SK-N-SH treated with all-trans-retinoic acid at 6 μM for 48 hours (cell line): ENCODE data around the gene BPTF.
"Not testable (repeated sequence)": the region's sequence is repeated elsewhere in the genome, so short reads cannot be mapped to it uniquely, and the experiment has no call there.

Experiments used
- ATAC-seq: fragments of 200-7000 bp; cut with Tn5 transposase; 3 replicates; pipeline ENCODE4 v1.9.1; 2020; ENCODE audit warnings: mild to moderate bottlenecking, moderate library complexity
- ARNTL ChIP-seq: fragments of 450-650 bp; formaldehyde crosslinking; IDR thresholded peaks from 2 replicates; pipeline ENCODE4 v1.5.0; 2020; ENCODE audit warnings: low read depth, mild to moderate bottlenecking, moderate library complexity, borderline replicate concordance
- BACH2 ChIP-seq: fragments of 250-450 bp; sonication (Bioruptor Pico); IDR thresholded peaks from 2 replicates; pipeline ENCODE4 v1.9.0; 2021; ENCODE audit warnings: mild to moderate bottlenecking, borderline replicate concordance
- CREB5 ChIP-seq: fragments of 250-450 bp; sonication (Bioruptor Pico); IDR thresholded peaks from 2 replicates; pipeline ENCODE4 v1.5.1; 2020; ENCODE audit warnings: low read depth, mild to moderate bottlenecking, moderate library complexity
- CSDC2 ChIP-seq: fragments of 250-450 bp; sonication (Bioruptor Pico); IDR thresholded peaks from 2 replicates; pipeline ENCODE4 v1.5.0; 2020; ENCODE audit warnings: mild to moderate bottlenecking, moderate library complexity
- CSRNP3 ChIP-seq: fragments of 250-450 bp; sonication (Bioruptor Pico); IDR thresholded peaks from 2 replicates; pipeline ENCODE4 v1.5.1; 2021; ENCODE audit warnings: mild to moderate bottlenecking, moderate library complexity
- ESRRG ChIP-seq: fragments of 250-450 bp; sonication (Bioruptor Pico); IDR thresholded peaks from 2 replicates; pipeline ENCODE4 v1.6.1; 2021; ENCODE audit warnings: mild to moderate bottlenecking
- GLIS3 ChIP-seq: fragments of 250-450 bp; sonication (Bioruptor Pico); IDR thresholded peaks from 2 replicates; pipeline ENCODE4 v1.5.0; 2020; ENCODE audit warnings: mild to moderate bottlenecking, moderate library complexity
- ISL1 ChIP-seq: fragments of 250-450 bp; sonication (Bioruptor Pico); IDR thresholded peaks from 2 replicates; pipeline ENCODE4 v2.1.2; 2022; ENCODE audit warnings: mild to moderate bottlenecking, moderate library complexity
- OSR1 ChIP-seq: fragments of 250-450 bp; sonication (Bioruptor Pico); IDR thresholded peaks from 2 replicates; pipeline ENCODE4 v1.8.0; 2022; ENCODE audit warnings: moderate library complexity, mild to moderate bottlenecking, inconsistent platforms
- POU6F1 ChIP-seq: fragments of 250-450 bp; sonication (Bioruptor Pico); IDR thresholded peaks from 2 replicates; pipeline ENCODE4 v1.8.0; 2021; ENCODE audit warnings: low read depth, mild to moderate bottlenecking, moderate library complexity, borderline replicate concordance
- PPARA ChIP-seq: fragments of 250-450 bp; sonication (Bioruptor Pico); IDR thresholded peaks from 2 replicates; pipeline ENCODE4 v1.5.0; 2020; ENCODE audit warnings: mild to moderate bottlenecking, borderline replicate concordance
- RARB ChIP-seq: fragments of 250-450 bp; sonication (Bioruptor Pico); IDR thresholded peaks from 2 replicates; pipeline ENCODE4 v1.8.0; 2021; ENCODE audit warnings: mild to moderate bottlenecking, moderate library complexity
- SNAI2 ChIP-seq: fragments of 250-450 bp; sonication (Bioruptor Pico); IDR thresholded peaks from 2 replicates; pipeline ENCODE4 v1.5.0; 2020; ENCODE audit warnings: mild to moderate bottlenecking, moderate library complexity
- TCF4 ChIP-seq: fragments of 250-450 bp; sonication (Bioruptor Pico); IDR thresholded peaks from 2 replicates; pipeline ENCODE4 v1.8.0; 2021; ENCODE audit warnings: mild to moderate bottlenecking, moderate library complexity, borderline replicate concordance
- TOX ChIP-seq: fragments of 250-450 bp; sonication (Bioruptor Pico); IDR thresholded peaks from 2 replicates; pipeline ENCODE4 v1.8.0; 2021; ENCODE audit warnings: mild to moderate bottlenecking, moderate library complexity, borderline replicate concordance
- TSHZ2 ChIP-seq: fragments of 250-450 bp; sonication (Bioruptor Pico); IDR thresholded peaks from 2 replicates; pipeline ENCODE4 v1.5.0; 2020; ENCODE audit warnings: mild to moderate bottlenecking, moderate library complexity
- ZC3H10 ChIP-seq: fragments of 250-450 bp; sonication (Bioruptor Pico); IDR thresholded peaks from 2 replicates; pipeline ENCODE4 v1.5.1; 2021; ENCODE audit warnings: mild to moderate bottlenecking, moderate library complexity
- ZFP3 ChIP-seq: fragments of 250-450 bp; sonication (Bioruptor Pico); IDR thresholded peaks from 2 replicates; pipeline ENCODE4 v1.5.0; 2020; ENCODE audit warnings: mild to moderate bottlenecking, moderate library complexity
- ZFP30 ChIP-seq: fragments of 450-650 bp; formaldehyde crosslinking; IDR thresholded peaks from 2 replicates; pipeline ENCODE4 v1.5.0; 2022; ENCODE audit warnings: mild to moderate bottlenecking, moderate library complexity
- ZNF565 ChIP-seq: fragments of 450-650 bp; formaldehyde crosslinking; conservative IDR thresholded peaks from 2 replicates; pipeline ENCODE4 v1.5.0; 2020; ENCODE audit warnings: low read depth, mild to moderate bottlenecking, moderate library complexity
- ZNF70 ChIP-seq: fragments of 450-650 bp; formaldehyde crosslinking; IDR thresholded peaks from 2 replicates; pipeline ENCODE4 v1.5.0; 2020; ENCODE audit warnings: mild to moderate bottlenecking, moderate library complexity
- TF ChIP-seq, protein P1 (sequence below): fragments of 250-450 bp; sonication (Bioruptor Pico); IDR thresholded peaks from 2 replicates; pipeline ENCODE4 v1.8.0; 2020; ENCODE audit warnings: mild to moderate bottlenecking, moderate library complexity, borderline replicate concordance

Gene BPTF

DNA sequence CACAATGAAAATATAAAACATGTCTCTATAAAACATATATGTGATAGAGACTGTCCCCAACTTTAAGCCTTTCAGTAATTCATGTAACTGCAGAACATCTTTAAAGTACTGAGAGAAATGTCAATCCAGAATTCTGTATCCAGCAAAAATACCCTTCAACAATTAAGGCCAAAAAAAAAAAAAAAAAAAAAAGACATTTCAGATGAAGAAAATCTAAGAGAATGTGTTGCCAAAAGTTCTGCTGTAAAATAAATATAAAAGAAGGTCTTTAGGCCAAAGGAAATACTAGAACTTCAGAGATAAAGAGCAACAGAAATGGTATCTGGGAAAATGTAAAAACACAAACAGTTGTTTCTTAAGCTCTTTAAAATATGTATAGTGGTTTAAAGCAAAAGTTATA, 17.3 kb downstream of the BPTF start:
- no peak for ATAC-seq
- no peak for TF ChIP-seq ARNTL
- TF ChIP-seq CREB5, result no peak
- TF ChIP-seq GLIS3 (CRISPR knock-in tag), result no peak
- TF ChIP-seq TOX (CRISPR knock-in tag), result no peak
- no peak for TF ChIP-seq ZC3H10 (CRISPR knock-in tag)
- TF ChIP-seq SNAI2 (CRISPR knock-in tag), result no peak
- TF ChIP-seq BACH2 (CRISPR knock-in tag), result no peak
- no peak for TF ChIP-seq ZNF565 (CRISPR knock-in tag)
- no peak for TF ChIP-seq OSR1
- TF ChIP-seq TSHZ2 (CRISPR knock-in tag), result no peak
- no peak for TF ChIP-seq ISL1 (CRISPR knock-in tag)
- no peak for TF ChIP-seq CSRNP3 (CRISPR knock-in tag)
- TF ChIP-seq RARB, result no peak
- no peak for TF ChIP-seq ZNF70
- TF ChIP-seq, protein P1, sequence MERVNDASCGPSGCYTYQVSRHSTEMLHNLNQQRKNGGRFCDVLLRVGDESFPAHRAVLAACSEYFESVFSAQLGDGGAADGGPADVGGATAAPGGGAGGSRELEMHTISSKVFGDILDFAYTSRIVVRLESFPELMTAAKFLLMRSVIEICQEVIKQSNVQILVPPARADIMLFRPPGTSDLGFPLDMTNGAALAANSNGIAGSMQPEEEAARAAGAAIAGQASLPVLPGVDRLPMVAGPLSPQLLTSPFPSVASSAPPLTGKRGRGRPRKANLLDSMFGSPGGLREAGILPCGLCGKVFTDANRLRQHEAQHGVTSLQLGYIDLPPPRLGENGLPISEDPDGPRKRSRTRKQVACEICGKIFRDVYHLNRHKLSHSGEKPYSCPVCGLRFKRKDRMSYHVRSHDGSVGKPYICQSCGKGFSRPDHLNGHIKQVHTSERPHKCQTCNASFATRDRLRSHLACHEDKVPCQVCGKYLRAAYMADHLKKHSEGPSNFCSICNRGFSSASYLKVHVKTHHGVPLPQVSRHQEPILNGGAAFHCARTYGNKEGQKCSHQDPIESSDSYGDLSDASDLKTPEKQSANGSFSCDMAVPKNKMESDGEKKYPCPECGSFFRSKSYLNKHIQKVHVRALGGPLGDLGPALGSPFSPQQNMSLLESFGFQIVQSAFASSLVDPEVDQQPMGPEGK (CRISPR knock-in tag), result no peak
- TF ChIP-seq ZFP3, result no peak
- TF ChIP-seq ZFP30 (CRISPR knock-in tag), result no peak
- TF ChIP-seq PPARA (CRISPR knock-in tag), result no peak
- TF ChIP-seq CSDC2 (CRISPR knock-in tag), result no peak

DNA sequence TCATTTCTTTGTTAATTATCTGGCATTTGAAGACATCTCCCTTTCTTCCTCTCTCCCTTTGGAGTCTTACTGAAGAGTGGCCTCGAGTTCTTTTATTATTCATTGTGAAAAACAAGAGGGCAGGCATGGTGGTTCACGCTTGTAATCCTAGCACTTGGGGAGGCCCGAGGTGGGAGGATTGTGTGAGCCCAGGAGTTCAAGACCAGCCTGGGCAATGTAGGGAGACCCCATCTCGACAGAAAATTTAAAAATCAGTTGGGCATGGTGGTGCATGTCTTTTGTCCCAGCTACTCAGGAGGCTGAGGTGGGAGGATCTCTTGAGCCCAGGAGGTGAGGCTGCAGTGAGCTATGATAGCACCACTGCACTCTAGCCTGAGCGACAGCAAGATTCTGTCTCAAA, 20.1 kb downstream of the BPTF start:
- no peak for ATAC-seq
- TF ChIP-seq ZNF70 (no peak), PPARA (CRISPR knock-in tag) (no peak), OSR1 (no peak), CSDC2 (CRISPR knock-in tag) (no peak), ESRRG (CRISPR knock-in tag) (no peak), SNAI2 (CRISPR knock-in tag) (no peak), CREB5 (no peak), TSHZ2 (CRISPR knock-in tag) (no peak), ZFP30 (CRISPR knock-in tag) (no peak), GLIS3 (CRISPR knock-in tag) (no peak), POU6F1 (no peak), ZC3H10 (CRISPR knock-in tag) (no peak), ARNTL (no peak), TCF4 (CRISPR knock-in tag) (no peak)
- TF ChIP-seq, protein P1 (CRISPR knock-in tag), result no peak

DNA sequence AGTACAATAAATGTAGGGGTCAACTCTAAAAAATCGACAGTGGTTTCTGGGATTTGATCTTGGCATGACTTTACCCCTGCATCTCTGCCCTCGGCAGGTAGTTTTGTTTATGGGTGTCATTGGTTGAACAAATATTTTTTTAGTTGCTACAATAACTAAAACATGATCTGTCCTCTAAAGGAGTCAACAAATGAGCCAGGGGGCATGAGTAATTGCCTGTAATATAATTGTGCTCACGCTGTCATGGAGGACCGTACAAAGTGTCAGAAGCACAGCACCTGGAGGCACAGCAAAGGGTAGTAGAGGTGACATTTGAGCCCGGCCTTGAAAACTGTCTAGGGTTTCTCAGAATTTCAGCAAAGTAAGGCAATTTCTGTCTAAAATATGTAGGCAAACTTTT, 22.9 kb downstream of the BPTF start:
- ATAC-seq, result not testable (repeated sequence)

DNA sequence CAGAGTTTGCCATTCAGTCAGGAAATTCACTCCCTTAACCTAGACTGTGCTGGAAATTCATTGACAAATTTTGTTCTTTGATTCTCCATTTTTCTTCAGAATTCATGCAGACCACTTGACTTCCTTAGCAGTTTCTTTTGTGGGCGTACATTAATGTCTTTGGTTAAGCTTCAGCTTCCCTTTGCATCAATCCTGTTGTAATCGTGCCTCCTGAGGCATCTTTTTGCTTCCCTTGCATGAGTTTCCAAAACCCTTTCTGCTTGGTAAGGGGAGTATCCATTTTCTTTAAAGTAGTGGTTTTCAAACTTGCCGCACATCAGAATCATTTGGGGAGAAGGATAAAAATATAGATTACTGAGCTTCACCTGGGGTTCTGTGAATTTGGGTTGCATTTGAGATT, 23.5 kb downstream of the BPTF start:
- ATAC-seq, result not testable (repeated sequence)
